Stimulated activated effector memory CD8-positive, alpha-beta T cell treated with anti-CD3 and anti-CD28 coated beads, Interleukin-12 subunit alpha, Interleukin-12 subunit beta, amount 100 ng/mL, for 72 hours (primary cell): ENCODE data around the gene HMGB3.

Source experiments
- ATAC-seq: fragments of 150-1000 bp; cut with Tn5 transposase; 2 replicates; pipeline ENCODE4 v1.10.0; 2021
- DNase-seq, 2 donors: peaks; one replicate each; pipeline ENCODE4 v3.0.0; 2021 to 2022; ENCODE audit warnings: low spot score in 2 of 2
- H3K27ac Mint-ChIP-seq: one replicate; pipeline ENCODE4 v1.8.0; 2022; ENCODE audit warnings: mild to moderate bottlenecking, mixed read lengths
- H3K36me3 Mint-ChIP-seq: one replicate; pipeline ENCODE4 v1.8.0; 2022; ENCODE audit warnings: mild to moderate bottlenecking, mixed read lengths
- H3K4me1 Mint-ChIP-seq: one replicate; pipeline ENCODE4 v1.8.0; 2022; ENCODE audit warnings: mixed read lengths
- H3K4me3 Mint-ChIP-seq: one replicate; pipeline ENCODE4 v1.8.0; 2022; ENCODE audit warnings: mild to moderate bottlenecking, mixed read lengths
- H3K9me3 Mint-ChIP-seq: one replicate; pipeline ENCODE4 v1.8.0; 2022; ENCODE audit warnings: mixed read lengths

The HMGB3 gene

GRCh38 chrX:151000861-151001331, 17.8 kb downstream of the HMGB3 start:
- no peak for DNase-seq
- H3K4me3 Mint-ChIP-seq: no peak overlapping the region
- H3K9me3 Mint-ChIP-seq: no peaks in the 10 kb centered on the region
- no peaks in the 10 kb centered on the region for H3K36me3 Mint-ChIP-seq
- no peak for ATAC-seq
- no peak overlapping the region for H3K27ac Mint-ChIP-seq
- no peaks in the 10 kb centered on the region for H3K4me1 Mint-ChIP-seq

- no peak for ATAC-seq
- Mint-ChIP-seq H3K4me3 (no peak overlapping the region), H3K9me3 (no peaks in the 10 kb centered on the region), H3K27ac (no peak overlapping the region), H3K36me3 (no peaks in the 10 kb centered on the region), H3K4me1 (no peaks in the 10 kb centered on the region)
- DNase-seq: no peak
These were observed 20.9 kb downstream of the HMGB3 start for GRCh38 chrX:151004085-151004484.

GRCh38 chrX:151006410-151007109, 23.4 kb downstream of the HMGB3 start:
- Mint-ChIP-seq H3K4me3 (no peak overlapping the region), H3K9me3 (no peaks in the 10 kb centered on the region), H3K36me3 (no peaks in the 10 kb centered on the region), H3K4me1 (no peaks in the 10 kb centered on the region), H3K27ac (no peak overlapping the region)
- no peak for ATAC-seq
- DNase-seq: no peak

DNA sequence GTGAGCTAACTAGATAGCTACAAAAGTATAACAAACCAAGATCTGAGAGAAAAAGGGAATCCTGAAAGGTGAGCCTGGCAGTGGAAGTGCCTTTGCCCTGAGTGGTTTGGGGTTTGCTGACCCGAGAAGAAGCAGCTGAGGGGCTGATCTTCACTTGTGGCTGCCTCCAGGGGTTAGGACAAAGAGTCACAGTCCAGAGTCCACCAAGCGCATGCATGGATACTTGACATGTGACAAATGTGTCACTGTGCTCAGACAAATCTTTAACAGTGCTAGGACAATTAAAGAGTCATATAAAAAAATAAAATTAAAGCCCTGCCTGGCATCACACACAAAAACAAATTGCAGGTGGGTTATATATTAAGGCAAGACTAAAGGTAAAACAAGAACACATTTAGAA, 26.4 kb downstream of the HMGB3 start:
- Mint-ChIP-seq H3K36me3 (no peaks in the 10 kb centered on the region), H3K27ac (no peak overlapping the region), H3K9me3 (no peaks in the 10 kb centered on the region), H3K4me3 (no peak overlapping the region), H3K4me1 (no peaks in the 10 kb centered on the region)
- ATAC-seq (no peak), DNase-seq (no peak)

GRCh38 chrX:151013164-151013743, 30.1 kb downstream of the HMGB3 start:
- Mint-ChIP-seq H3K4me3 (no peak overlapping the region), H3K9me3 (no peaks in the 10 kb centered on the region), H3K4me1 (no peaks in the 10 kb centered on the region), H3K36me3 (no peaks in the 10 kb centered on the region), H3K27ac (no peak overlapping the region)
- DNase-seq (no peak), ATAC-seq (no peak)

GRCh38 chrX:151015684-151016083, 32.5 kb downstream of the HMGB3 start:
- no peak for ATAC-seq

DNA sequence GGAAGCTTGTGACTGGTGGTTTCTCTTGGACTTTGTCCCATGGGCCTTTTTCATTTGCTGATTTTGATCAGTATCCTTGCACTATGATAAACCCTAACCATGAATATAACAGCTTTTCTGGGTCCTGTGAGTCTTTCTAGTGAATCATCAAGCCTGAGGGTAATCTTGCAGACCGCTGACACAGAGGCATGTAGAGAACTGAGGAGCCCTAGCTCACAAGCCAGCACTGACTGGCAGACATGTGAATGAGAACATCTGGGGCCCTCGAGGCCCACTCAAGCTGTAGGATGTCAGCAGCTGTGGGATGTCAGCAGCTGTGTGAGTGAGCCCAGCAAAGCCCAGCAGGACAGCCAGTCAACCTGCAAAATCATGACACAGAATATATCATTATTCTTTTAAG, 36.7 kb downstream of the HMGB3 start:
- H3K36me3 Mint-ChIP-seq: no peaks in the 10 kb centered on the region
- no peak overlapping the region for H3K27ac Mint-ChIP-seq
- H3K9me3 Mint-ChIP-seq: no peaks in the 10 kb centered on the region
- ATAC-seq (peak; percentile 64), DNase-seq (no peak)
- H3K4me1 Mint-ChIP-seq: no peaks in the 10 kb centered on the region
- no peak overlapping the region for H3K4me3 Mint-ChIP-seq

More at GRCh38 chrX:151015684-151016083, 32.5 kb downstream of the HMGB3 start:
- Mint-ChIP-seq H3K36me3 (no peaks in the 10 kb centered on the region), H3K4me3 (no peak overlapping the region), H3K4me1 (no peaks in the 10 kb centered on the region), H3K27ac (no peak overlapping the region), H3K9me3 (no peaks in the 10 kb centered on the region)
- DNase-seq: no peak

GRCh38 chrX:151030845-151031244, 47.7 kb downstream of the HMGB3 start:
- Mint-ChIP-seq H3K27ac (peak overlapping the region; percentile 78), H3K9me3 (no peaks in the 10 kb centered on the region), H3K4me1 (peaks cover 9% of the 10 kb centered on the region), H3K36me3 (no peaks in the 10 kb centered on the region), H3K4me3 (no peak overlapping the region)
- ATAC-seq (peak; percentile 98), DNase-seq (no peak)

- Mint-ChIP-seq H3K4me3 (no peak overlapping the region), H3K36me3 (no peaks in the 10 kb centered on the region), H3K27ac (peak overlapping the region; percentile 78), H3K4me1 (peaks cover 9% of the 10 kb centered on the region), H3K9me3 (no peaks in the 10 kb centered on the region)
- ATAC-seq (peak; percentile 65), DNase-seq (no peak)
These were observed 48.3 kb downstream of the HMGB3 start for GRCh38 chrX:151031391-151031975.

GRCh38 chrX:151039351-151039750, 56.2 kb downstream of the HMGB3 start:
- no peak overlapping the region for H3K4me3 Mint-ChIP-seq
- DNase-seq: no peak
- no peak overlapping the region for H3K27ac Mint-ChIP-seq
- no peaks in the 10 kb centered on the region for H3K36me3 Mint-ChIP-seq
- no peaks in the 10 kb centered on the region for H3K4me1 Mint-ChIP-seq
- H3K9me3 Mint-ChIP-seq: no peaks in the 10 kb centered on the region
- no peak for ATAC-seq
